GM19239 (cell line): ENCODE measurements around the gene TAC4.

Source experiments
- DNase-seq: peaks from one replicate; pipeline ENCODE4 v3.0.0; 2011; ENCODE audit warnings: low spot score; ENCODE audit not compliant: insufficient read length
- FAIRE-seq: peaks from 2 replicates; lab custom pipeline; 2011; peaks lifted over from hg19 to GRCh38; lab: Jason Lieb, UNC

Gene TAC4

GRCh38 chr17:49819651-49820050, 28.2 kb downstream of the TAC4 start:
- DNase-seq, result no peak
- no peak for FAIRE-seq

GRCh38 chr17:49819138-49819537, 28.7 kb downstream of the TAC4 start:
- DNase-seq, result no peak
- FAIRE-seq, result no peak

GRCh38 chr17:49817993-49818392, 29.9 kb downstream of the TAC4 start:
- DNase-seq, result no peak
- FAIRE-seq, result no peak

- DNase-seq (no peak), FAIRE-seq (no peak)
Measured at GRCh38 chr17:49815761-49816281, 32.0 kb downstream of the TAC4 start.

- DNase-seq (no peak), FAIRE-seq (no peak)
Measured at GRCh38 chr17:49814781-49815529, 32.9 kb downstream of the TAC4 start.

GRCh38 chr17:49809056-49809455, 38.8 kb downstream of the TAC4 start:
- no peak for FAIRE-seq
- DNase-seq, result no peak

- FAIRE-seq, result no peak
- no peak for DNase-seq
Measured at GRCh38 chr17:49798738-49799137, 49.1 kb downstream of the TAC4 start.

GRCh38 chr17:49798182-49798581, 49.7 kb downstream of the TAC4 start:
- DNase-seq (no peak), FAIRE-seq (no peak)

- no peak for DNase-seq
- peak; percentile 66 for FAIRE-seq
Measured at GRCh38 chr17:49795372-49795771, 52.5 kb downstream of the TAC4 start.

GRCh38 chr17:49793309-49793708, 54.6 kb downstream of the TAC4 start:
- DNase-seq (no peak), FAIRE-seq (no peak)

GRCh38 chr17:49789243-49789578, 58.7 kb downstream of the TAC4 start:
- FAIRE-seq (no peak), DNase-seq (no peak)

GRCh38 chr17:49788478-49789242, 59.2 kb downstream of the TAC4 start, which contains the start of gene KAT7:
KAT7 (plus strand) TSS chr17:49788681; CDS start chr17:49788835, 154 bp downstream.
- DNase-seq, result peak; percentile 87
- FAIRE-seq, result peak; percentile 98
